B cell (primary cell): ENCODE measurements around the gene HOXA3.

Experiments
- EZH2 ChIP-seq: IDR thresholded peaks from 2 replicates; pipeline ENCODE4 v1.6.1; 2012; ENCODE audit warnings: borderline replicate concordance, low read depth, mild to moderate bottlenecking, moderate library complexity, low read length; ENCODE audit not compliant: insufficient read depth, poor library complexity, severe bottlenecking
- TF ChIP-seq, protein P1 (sequence below): fragments of 200-600 bp; IDR thresholded peaks from one replicate; pipeline ENCODE4 v1.8.0; 2022; ENCODE audit warnings: antibody characterized with exemption, mild to moderate bottlenecking

DNA sequence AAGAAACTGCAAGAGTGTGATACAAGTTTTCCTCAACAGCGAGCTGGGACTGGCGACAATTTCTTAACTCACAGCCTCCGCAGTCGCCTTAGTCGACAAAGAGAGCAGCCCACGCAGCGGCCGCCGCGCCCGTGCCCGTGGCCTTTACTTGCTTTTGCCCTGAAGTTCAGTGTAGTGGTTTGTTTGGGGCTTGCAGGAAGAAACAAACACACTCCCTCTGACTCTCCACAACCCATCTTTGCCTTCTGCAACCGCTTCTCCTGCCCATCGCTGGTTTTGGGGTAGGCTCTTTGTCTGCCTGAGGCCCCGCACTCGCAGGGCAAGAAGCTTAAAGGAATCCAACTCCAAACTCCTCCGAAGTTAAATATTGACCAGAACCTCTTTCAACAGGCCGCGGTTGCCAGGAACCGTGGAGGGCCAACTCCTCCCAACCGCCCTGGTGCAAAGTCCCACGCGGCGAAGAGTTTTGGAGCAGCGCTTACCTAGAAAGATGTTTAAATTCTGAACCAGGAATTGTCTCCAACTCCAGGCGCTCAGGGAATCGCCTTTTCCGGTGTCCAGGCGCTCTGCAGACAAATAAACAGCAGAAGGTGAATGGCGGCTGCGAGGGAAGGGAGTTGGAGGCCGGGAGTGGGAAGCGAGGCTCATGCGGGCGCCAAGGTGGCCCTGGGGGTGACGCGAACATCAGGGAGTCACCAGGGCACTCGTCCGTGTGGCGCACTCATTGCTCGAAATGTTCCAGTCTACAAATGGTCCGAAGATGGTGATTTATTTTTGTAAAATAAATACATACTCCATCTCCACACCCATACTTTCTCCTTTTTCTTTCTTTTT, 30.1 kb downstream of the HOXA3 start:
- TF ChIP-seq EZH2: no peak
- TF ChIP-seq, protein P1, sequence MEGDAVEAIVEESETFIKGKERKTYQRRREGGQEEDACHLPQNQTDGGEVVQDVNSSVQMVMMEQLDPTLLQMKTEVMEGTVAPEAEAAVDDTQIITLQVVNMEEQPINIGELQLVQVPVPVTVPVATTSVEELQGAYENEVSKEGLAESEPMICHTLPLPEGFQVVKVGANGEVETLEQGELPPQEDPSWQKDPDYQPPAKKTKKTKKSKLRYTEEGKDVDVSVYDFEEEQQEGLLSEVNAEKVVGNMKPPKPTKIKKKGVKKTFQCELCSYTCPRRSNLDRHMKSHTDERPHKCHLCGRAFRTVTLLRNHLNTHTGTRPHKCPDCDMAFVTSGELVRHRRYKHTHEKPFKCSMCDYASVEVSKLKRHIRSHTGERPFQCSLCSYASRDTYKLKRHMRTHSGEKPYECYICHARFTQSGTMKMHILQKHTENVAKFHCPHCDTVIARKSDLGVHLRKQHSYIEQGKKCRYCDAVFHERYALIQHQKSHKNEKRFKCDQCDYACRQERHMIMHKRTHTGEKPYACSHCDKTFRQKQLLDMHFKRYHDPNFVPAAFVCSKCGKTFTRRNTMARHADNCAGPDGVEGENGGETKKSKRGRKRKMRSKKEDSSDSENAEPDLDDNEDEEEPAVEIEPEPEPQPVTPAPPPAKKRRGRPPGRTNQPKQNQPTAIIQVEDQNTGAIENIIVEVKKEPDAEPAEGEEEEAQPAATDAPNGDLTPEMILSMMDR: no peak
